HEK293T (cell line): Measurements from ENCODE around the gene CTNNBL1.

ENCODE experiments used
- CTCF ChIA-PET: fragments of 350-600 bp; formaldehyde crosslinking; extraction: SDS; loops from one replicate; lab custom pipeline; 2021; ENCODE audit warnings: antibody characterized with exemption, inconsistent platforms; lab: Yijun Ruan, JAX
- POLR2A ChIA-PET: fragments of 350-600 bp; formaldehyde crosslinking; extraction: SDS; loops from one replicate; lab custom pipeline; 2020; ENCODE audit warnings: antibody characterized with exemption, inconsistent platforms; lab: Yijun Ruan, JAX
- DNase-seq: peaks from one replicate; pipeline ENCODE4 v3.0.0; 2012; ENCODE audit warnings: mixed read lengths; ENCODE audit errors: extremely low spot score
- ARNT ChIP-seq: fragments of 450-650 bp; IDR thresholded peaks from 2 replicates; pipeline ENCODE4 v1.6.1; 2017; ENCODE audit warnings: mild to moderate bottlenecking
- BHLHE40 ChIP-seq: fragments of 450-650 bp; IDR thresholded peaks from 2 replicates; pipeline ENCODE4 v1.6.1; 2016; ENCODE audit warnings: mild to moderate bottlenecking, moderate library complexity, borderline replicate concordance
- CTBP1 ChIP-seq: fragments of 450-650 bp; IDR thresholded peaks from 2 replicates; pipeline ENCODE4 v1.6.1; 2016; ENCODE audit warnings: borderline replicate concordance
- ELF4 ChIP-seq: fragments of 450-650 bp; IDR thresholded peaks from 2 replicates; pipeline ENCODE4 v1.6.1; 2017; ENCODE audit warnings: antibody characterized with exemption
- FOXA1 ChIP-seq: fragments of 450-650 bp; IDR thresholded peaks from 2 replicates; pipeline ENCODE4 v1.6.1; 2016; ENCODE audit warnings: mild to moderate bottlenecking
- FOXK2 ChIP-seq: fragments of 450-650 bp; IDR thresholded peaks from 2 replicates; pipeline ENCODE4 v1.6.1; 2016; ENCODE audit warnings: mild to moderate bottlenecking
- FOXM1 ChIP-seq: fragments of 450-650 bp; IDR thresholded peaks from 2 replicates; pipeline ENCODE4 v1.6.1; 2017; ENCODE audit warnings: mild to moderate bottlenecking, borderline replicate concordance
- HDGF ChIP-seq: fragments of 450-650 bp; IDR thresholded peaks from 2 replicates; pipeline ENCODE4 v1.6.1; 2017; ENCODE audit warnings: antibody characterized with exemption, borderline replicate concordance
- L3MBTL2 ChIP-seq: fragments of 450-650 bp; conservative IDR thresholded peaks from 2 replicates; pipeline ENCODE4 v1.6.1; 2016; ENCODE audit warnings: mild to moderate bottlenecking
- LEF1 ChIP-seq: fragments of 450-650 bp; IDR thresholded peaks from 2 replicates; pipeline ENCODE4 v1.6.1; 2017; ENCODE audit warnings: mild to moderate bottlenecking, borderline replicate concordance
- NFRKB ChIP-seq: fragments of 450-650 bp; IDR thresholded peaks from 2 replicates; pipeline ENCODE4 v1.6.1; 2016; ENCODE audit warnings: mild to moderate bottlenecking, moderate library complexity
- PKNOX1 ChIP-seq: fragments of 450-650 bp; IDR thresholded peaks from 2 replicates; pipeline ENCODE4 v1.6.1; 2016
- SP1 ChIP-seq: fragments of 450-650 bp; IDR thresholded peaks from 2 replicates; pipeline ENCODE4 v1.6.1; 2017
- SUZ12 ChIP-seq: fragments of 450-650 bp; IDR thresholded peaks from 2 replicates; pipeline ENCODE4 v1.6.1; 2016; ENCODE audit warnings: mild to moderate bottlenecking
- TARDBP ChIP-seq: fragments of 450-650 bp; IDR thresholded peaks from 2 replicates; pipeline ENCODE4 v1.6.1; 2016
- ZNF384 ChIP-seq: fragments of 450-650 bp; IDR thresholded peaks from 2 replicates; pipeline ENCODE4 v1.6.1; 2016

CTNNBL1 gene

GRCh38 chr20:37880726-37881591 is 187.1 kb downstream of the CTNNBL1 start:
- TF ChIP-seq CTBP1 (no peak), NFRKB (no peak), FOXM1 (no peak), HDGF (no peak), SUZ12 (no peak), BHLHE40 (no peak), L3MBTL2 (no peak), TARDBP (no peak), ELF4 (no peak), PKNOX1 (no peak)
- peak; percentile 34 for DNase-seq
- CTCF ChIA-PET, result interaction anchor here (0.7 kb wide), 1 partner anchor 305 kb away, joined by 3 read pairs; no protein-coding TSS in a partner anchor
- POLR2A ChIA-PET, result no interaction called here

- CTCF ChIA-PET, result interaction anchor here (0.8 kb wide), 1 partner anchor 21 kb away, joined by 3 read pairs; the partner anchor contains the start of gene VSTM2L
- DNase-seq, result no peak
- POLR2A ChIA-PET, result no interaction called here
- TF ChIP-seq ZNF384 (no peak), PKNOX1 (no peak), ELF4 (no peak), SP1 (no peak), FOXM1 (no peak), LEF1 (no peak), NFRKB (no peak), FOXK2 (no peak), BHLHE40 (no peak), TARDBP (no peak), SUZ12 (no peak), FOXA1 (no peak), L3MBTL2 (no peak), ARNT (no peak), CTBP1 (no peak), HDGF (no peak)
Measured at GRCh38 chr20:37881601-37882343, 187.9 kb downstream of the CTNNBL1 start.

DNA sequence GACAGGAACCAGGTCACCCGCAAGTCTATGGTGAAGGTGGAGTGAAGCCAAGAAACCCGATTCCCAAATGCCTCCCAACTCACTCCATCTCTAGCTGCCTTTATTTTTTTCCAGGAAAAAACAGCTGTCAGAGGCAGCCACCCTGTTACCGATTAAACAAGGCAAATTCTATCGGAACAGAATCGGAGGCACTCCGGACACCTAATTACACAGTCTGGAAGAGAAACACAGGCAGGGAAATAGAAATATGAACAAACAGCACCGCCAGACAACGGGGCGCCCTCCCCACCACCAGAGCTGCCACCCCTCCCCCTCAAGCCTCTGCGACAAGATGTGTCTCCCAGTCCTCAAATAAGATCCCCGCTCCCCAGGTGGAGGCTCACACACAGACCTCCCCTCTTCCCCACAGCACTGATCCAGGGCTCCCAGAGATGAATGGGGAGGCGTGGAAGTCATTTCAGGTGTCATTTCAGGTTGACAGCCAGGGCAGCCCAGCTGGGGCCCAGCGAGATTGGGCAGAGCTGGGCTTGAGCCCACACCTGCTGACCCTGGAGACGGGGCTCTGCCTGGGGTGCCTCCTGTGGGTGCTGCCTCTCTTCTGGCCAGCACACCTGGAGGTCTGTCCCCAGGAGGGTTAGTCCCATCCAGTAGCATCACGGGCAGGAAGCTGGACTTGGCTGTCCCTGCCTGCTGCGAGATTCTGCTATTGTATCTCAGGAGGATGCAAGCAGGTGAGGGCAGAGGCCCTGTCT is 189.3 kb downstream of the CTNNBL1 start:
- no peak for DNase-seq
- CTCF ChIA-PET, result no interaction called here
- TF ChIP-seq BHLHE40 (no peak), FOXA1 (no peak), TARDBP (no peak), HDGF (no peak), SUZ12 (no peak), NFRKB (no peak)
- POLR2A ChIA-PET, result no interaction called here

DNA sequence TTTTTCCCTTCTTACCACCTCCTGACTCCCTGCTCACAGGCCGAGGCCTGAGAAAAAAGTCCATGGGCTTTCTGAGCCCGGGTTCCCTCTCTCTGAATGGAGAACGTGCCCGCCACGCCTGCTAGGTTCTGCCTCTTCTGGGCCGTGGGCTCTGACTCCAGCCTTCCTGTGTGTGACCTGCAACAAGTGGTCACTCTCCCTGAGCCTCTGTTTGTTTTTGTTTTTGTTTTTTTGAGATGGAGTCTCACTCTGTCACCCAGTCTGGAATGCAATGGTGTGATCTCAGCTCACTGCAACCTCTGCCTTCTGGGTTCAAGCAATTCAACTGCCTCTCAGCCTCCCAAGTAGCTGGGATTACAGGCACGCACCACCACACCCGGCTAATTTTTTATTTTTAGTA is 191.2 kb downstream of the CTNNBL1 start:
- DNase-seq, result no peak
- TF ChIP-seq FOXA1, result no peak
- no peak for TF ChIP-seq SUZ12
- no peak for TF ChIP-seq L3MBTL2
- TF ChIP-seq NFRKB, result no peak
- no peak for TF ChIP-seq ARNT
- no peak for TF ChIP-seq SP1
- no peak for TF ChIP-seq BHLHE40
- TF ChIP-seq ZNF384, result no peak
- ChIA-PET CTCF (no interaction called here), POLR2A (no interaction called here)

DNA sequence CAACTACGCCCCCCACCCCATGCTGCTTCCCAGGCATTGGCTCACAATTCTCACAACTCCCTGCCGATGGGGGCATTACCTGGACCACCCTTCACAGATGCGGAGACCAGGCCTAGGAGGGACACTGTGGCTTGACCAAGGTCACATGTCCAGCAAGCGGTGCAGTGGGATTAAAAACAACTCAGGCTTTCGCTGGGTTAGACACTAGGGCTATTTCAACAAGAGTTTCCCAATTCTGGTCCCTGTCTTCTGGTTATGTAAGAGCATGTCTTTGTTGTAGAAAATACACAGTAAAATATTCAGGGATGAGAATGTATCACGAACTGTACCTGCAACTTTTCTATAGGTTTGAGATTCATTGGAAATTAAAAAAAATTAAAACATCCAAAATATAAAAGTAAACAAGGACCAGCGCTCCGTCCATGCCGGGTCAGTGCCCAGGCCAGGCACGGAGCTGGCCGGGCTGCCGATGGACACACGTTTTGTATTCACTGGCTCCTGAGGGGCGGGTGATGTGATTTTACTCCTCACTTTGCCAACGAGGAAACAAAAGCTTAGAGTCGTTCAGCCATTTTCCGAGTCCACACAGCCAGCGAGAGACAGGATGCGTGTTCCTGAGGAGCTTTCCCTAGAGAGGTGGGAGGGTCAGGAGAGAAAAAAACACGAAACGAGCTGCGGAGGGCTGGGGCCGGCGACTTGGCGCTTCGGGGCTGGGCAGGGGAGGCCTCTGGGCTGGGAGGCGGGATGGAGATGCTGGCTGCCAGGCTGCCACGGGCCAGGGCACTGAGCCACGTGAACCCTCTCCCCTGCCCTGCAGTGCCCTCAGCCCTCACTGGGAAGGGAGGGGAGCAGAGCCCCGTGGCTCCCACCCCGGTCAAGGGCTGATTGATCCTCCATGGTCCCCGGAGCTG is 192.0 kb downstream of the CTNNBL1 start:
- ChIA-PET POLR2A (no interaction called here), CTCF (no interaction called here)
- TF ChIP-seq BHLHE40 (no peak), ARNT (no peak), L3MBTL2 (no peak), TARDBP (no peak), SP1 (no peak), ZNF384 (no peak), FOXM1 (no peak), LEF1 (no peak), FOXA1 (no peak), ELF4 (no peak), FOXK2 (no peak), SUZ12 (no peak), HDGF (no peak), CTBP1 (no peak), PKNOX1 (no peak), NFRKB (no peak)
- DNase-seq, result no peak
